Subcutaneous abdominal adipose tissue (tissue), 5 donors: ENCODE results near the gene PRADC1.

Experiments
- H3K27ac ChIP-seq: one replicate; pipeline ENCODE4 v1.7.0; 2013; ENCODE audit warnings: low read depth, mild to moderate bottlenecking, inconsistent platforms, low read length, moderate library complexity
- H3K27me3 ChIP-seq, 5 donors: one replicate each; pipeline ENCODE4 v1.7.0; 2013; ENCODE audit warnings: low read length in 5 of 5, inconsistent platforms in 1 of 5; ENCODE audit not compliant: control insufficient read depth in 5 of 5, insufficient read depth in 4 of 5
- H3K36me3 ChIP-seq, 5 donors: one replicate each; pipeline ENCODE4 v1.7.0; 2013; ENCODE audit warnings: low read length in 5 of 5; ENCODE audit not compliant: control insufficient read depth in 5 of 5, insufficient read depth in 5 of 5
- H3K4me1 ChIP-seq, 5 donors: one replicate each; pipeline ENCODE4 v1.7.0; 2013; ENCODE audit warnings: low read length in 5 of 5, mild to moderate bottlenecking in 3 of 5, moderate library complexity in 1 of 5; ENCODE audit not compliant: control insufficient read depth in 5 of 5, insufficient read depth in 5 of 5
- H3K4me3 ChIP-seq, 5 donors: one replicate each; pipeline ENCODE4 v1.7.0; 2013; ENCODE audit warnings: low read length in 5 of 5, low read depth in 1 of 5
- H3K9ac ChIP-seq, 5 donors: one replicate each; pipeline ENCODE4 v1.7.0; 2013; ENCODE audit warnings: low read length in 5 of 5, mild to moderate bottlenecking in 4 of 5, moderate library complexity in 3 of 5
- H3K9me3 ChIP-seq, 5 donors: one replicate each; pipeline ENCODE4 v1.7.0; 2013; ENCODE audit warnings: low read length in 5 of 5; ENCODE audit not compliant: control insufficient read depth in 5 of 5
- donor health status: healthy.
- donor health status: healthy.
- donor health status: healthy.
- donor health status: healthy.
- donor health status: healthy.

Gene PRADC1

DNA sequence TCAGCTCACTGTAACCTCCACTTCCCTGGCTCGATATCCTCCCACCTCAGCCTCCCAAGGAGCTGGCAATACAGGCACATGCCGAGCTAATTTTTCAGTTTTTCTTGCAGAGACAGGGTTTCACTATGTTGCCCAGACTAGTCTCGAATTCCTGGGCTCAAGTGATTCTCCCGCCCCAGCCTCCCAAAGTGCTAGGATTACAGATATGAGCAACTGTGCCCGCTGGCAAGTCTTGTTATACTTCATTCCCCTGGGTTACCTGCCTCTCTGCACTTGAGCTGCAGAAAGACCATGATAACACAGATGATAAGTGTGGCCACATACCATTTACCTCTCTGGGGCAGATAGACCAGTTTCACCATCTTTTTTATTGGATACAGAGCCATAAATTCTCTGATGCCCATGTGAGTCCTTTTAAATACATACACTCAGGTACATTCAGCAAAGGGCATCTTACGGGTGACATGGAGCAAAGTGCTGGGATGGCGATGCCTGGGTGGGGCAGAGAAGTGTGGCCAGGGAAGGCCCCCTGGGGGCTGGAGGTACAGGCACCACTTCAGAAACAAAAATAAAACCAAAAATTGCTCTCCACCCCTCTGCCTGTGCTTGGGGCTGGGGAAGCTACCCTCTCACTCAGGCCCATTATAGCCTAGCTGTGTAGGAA lies 21.4 kb upstream of the PRADC1 start:
- Histone ChIP-seq H3K9me3 (no peaks in the 10 kb centered on the region), H3K27me3 (no peaks in the 10 kb centered on the region), H3K27ac (no peak overlapping the region), H3K4me3 (no peak overlapping the region), H3K36me3 (peaks cover 4 to 63% (median 49%) of the 10 kb centered on the region in 5 donors), H3K9ac (no peak overlapping the region), H3K4me1 (peaks cover 0 to 5% (median 5%) of the 10 kb centered on the region in 5 donors)

DNA sequence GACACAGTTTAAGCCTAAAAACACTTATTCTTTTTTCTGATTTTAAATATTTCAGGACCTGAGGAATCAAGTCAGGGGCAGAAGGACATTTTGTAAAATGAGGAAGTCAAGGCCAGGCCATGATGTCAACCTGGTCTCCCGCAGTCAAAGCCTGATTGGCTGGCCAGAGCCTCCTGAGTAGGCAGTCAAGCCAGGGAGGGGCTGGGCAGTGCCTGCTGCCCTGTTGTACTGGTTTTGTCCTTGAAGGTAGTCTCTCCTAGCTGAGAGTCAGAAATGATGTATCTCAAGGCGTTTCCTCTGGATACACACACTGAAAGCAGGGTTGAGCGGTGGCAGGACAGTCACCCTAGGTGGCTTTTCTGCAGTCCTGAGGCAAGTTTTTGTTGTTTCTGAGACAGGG lies 20.9 kb upstream of the PRADC1 start:
- no peak overlapping the region for H3K27ac ChIP-seq
- no peak overlapping the region for H3K9ac ChIP-seq
- no peak overlapping the region for H3K4me3 ChIP-seq
- H3K4me1 ChIP-seq: peaks cover 0 to 5% (median 5%) of the 10 kb centered on the region in 5 donors
- no peaks in the 10 kb centered on the region for H3K9me3 ChIP-seq
- peaks cover 8 to 69% (median 55%) of the 10 kb centered on the region in 5 donors for H3K36me3 ChIP-seq
- H3K27me3 ChIP-seq: no peaks in the 10 kb centered on the region

DNA sequence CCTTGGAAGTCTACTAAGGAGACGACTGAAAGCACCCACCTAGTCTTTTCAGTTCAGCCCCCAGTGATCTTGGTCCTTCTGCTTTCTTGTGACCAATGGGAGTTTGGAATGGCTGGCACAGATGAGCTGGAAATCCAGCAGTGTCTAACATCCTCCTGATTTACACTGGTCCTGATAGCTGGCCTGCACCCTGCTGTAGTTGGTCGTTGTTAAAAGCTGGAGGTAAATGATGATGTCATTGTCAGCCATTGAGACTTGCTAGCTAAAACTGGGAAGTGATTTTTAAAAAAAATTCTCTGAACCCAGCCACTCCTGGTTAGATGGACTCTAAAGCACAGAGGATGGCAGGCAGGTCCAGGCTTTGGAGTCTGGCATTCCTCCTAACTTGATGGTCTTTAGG lies 20.4 kb upstream of the PRADC1 start:
- Histone ChIP-seq H3K4me1 (peaks cover 0 to 5% (median 5%) of the 10 kb centered on the region in 5 donors), H3K27me3 (no peaks in the 10 kb centered on the region), H3K36me3 (peaks cover 8 to 71% (median 60%) of the 10 kb centered on the region in 5 donors), H3K4me3 (no peak overlapping the region), H3K9me3 (no peaks in the 10 kb centered on the region), H3K27ac (no peak overlapping the region), H3K9ac (no peak overlapping the region)

DNA sequence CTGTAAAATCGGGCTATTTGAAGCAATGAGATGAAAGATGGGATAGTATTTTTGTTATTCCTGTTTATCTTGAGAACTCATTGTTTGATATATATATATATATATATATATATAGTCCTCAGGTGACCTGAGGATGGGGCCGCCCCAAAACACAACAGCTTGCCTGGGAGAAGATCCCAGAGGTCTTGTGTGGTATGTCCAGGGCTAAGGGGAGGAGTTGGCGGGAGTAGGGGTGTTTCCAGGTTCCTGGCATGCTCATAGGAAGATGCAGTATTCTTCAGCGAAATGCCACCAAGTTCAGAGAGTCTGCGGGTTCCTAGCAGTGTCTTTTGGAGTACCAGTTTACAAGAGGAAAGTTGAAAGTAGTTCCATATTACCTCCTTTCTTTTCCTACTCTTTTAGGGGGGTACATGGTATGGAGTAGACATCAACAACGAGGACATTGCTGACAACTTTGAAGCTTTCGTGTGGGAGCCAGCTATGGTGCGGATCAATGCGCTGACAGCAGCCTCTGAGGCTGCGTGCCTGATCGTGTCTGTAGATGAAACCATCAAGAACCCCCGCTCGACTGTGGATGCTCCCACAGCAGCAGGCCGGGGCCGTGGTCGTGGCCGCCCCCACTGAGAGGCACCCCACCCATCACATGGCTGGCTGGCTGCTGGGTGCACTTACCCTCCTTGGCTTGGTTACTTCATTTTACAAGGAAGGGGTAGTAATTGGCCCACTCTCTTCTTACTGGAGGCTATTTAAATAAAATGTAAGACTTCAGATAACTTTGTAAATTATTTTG lies 19.4 kb upstream of the PRADC1 start:
- H3K4me1 ChIP-seq: peaks cover 0 to 5% (median 5%) of the 10 kb centered on the region in 5 donors
- peaks cover 11 to 80% (median 68%) of the 10 kb centered on the region in 5 donors for H3K36me3 ChIP-seq
- H3K27me3 ChIP-seq: no peaks in the 10 kb centered on the region
- H3K4me3 ChIP-seq: no peak overlapping the region
- H3K9ac ChIP-seq: no peak overlapping the region
- no peak overlapping the region for H3K27ac ChIP-seq
- H3K9me3 ChIP-seq: no peaks in the 10 kb centered on the region

DNA sequence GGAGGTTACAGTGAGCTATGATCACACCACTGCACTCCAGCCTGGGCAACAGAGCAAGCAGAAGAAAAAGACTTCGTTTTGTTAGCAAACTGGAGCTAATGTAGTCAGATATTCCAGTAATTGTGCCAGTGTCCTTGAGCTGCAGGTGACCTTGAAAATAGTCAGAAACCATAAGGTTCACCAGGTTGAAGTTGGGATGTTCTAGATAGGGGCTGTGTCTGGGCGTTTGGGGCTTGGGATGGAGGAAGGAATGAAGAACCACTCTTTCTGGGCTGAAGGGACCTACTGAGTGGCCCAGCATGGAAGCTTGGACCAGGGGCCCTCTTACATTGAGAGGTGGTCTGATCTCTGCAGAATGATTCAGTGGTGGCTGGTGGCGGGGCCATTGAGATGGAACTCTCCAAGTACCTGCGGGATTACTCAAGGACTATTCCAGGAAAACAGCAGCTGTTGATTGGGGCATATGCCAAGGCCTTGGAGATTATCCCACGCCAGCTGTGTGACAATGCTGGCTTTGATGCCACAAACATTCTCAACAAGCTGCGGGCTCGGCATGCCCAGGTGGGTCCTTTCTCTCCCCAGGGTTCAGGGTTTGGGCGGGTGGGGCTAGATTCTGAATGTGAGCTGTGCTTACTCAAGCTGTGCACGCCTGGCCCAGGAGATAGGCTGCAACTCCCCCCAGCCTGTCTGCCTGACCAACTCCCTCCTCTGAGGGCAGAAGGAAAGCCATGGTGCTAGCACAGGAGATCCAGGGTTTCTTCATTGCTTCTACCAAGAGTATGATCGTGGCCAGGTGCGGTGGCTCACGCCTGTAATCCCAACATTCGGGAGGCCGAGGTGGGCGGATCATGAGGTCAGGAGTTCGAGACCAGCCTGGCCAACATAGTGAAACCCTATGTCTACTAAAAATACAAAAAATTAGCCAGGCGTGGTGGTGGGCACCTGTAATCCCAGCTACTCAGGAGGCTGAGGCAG lies 18.1 kb upstream of the PRADC1 start:
- Histone ChIP-seq H3K36me3 (peaks cover 22 to 93% (median 80%) of the 10 kb centered on the region in 5 donors), H3K4me1 (peaks cover 0 to 5% (median 5%) of the 10 kb centered on the region in 5 donors)

DNA sequence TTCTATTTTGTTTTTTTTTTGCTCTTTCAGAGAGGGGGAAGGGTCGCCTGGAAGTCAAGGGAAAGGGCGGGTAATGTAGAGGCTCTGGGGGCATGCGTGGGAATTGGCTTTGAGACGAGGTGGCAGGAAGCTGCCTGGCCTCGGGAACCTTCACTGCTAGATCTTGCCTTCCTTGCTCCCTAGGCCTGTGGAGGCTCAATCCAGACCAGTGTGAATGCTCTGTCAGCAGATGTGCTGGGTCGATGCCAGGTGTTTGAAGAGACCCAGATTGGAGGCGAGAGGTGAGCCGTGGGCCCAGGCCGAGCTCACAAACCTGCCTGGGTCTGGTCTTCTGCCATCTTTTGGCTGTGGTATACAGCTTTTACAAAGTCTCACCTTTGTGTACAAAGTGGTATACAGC lies 16.6 kb upstream of the PRADC1 start:
- Histone ChIP-seq H3K27ac (no peak overlapping the region), H3K36me3 (peaks cover 38 to 100% (median 96%) of the 10 kb centered on the region in 5 donors)

More for the DNA sequence above, 18.1 kb upstream of the PRADC1 start:
- Histone ChIP-seq H3K27me3 (no peaks in the 10 kb centered on the region), H3K9me3 (no peaks in the 10 kb centered on the region), H3K27ac (no peak overlapping the region), H3K4me3 (no peak overlapping the region), H3K9ac (no peak overlapping the region)

DNA sequence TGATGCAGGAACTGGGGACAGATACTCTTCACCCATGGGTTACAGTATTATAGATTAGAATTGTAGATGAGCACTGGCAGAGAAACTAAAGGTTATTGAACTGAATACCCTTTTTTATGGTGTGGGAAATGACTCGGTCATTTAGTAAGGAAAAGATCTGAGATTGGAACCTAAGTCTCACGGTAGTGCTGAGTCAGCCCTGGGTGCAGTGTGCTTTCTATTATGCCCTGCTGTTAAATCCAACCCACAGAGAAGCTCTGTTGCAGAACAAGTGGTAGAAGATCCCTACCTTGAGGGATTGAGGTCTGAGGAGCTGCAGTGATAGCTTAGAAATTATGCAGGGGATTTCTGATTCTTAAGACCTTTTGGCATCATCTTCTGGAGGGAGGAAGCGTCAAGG lies 13.8 kb upstream of the PRADC1 start:
- no peak overlapping the region for H3K4me3 ChIP-seq
- no peak overlapping the region for H3K9ac ChIP-seq
- H3K9me3 ChIP-seq: no peaks in the 10 kb centered on the region
- H3K27me3 ChIP-seq: no peaks in the 10 kb centered on the region
- no peaks in the 10 kb centered on the region for H3K4me1 ChIP-seq
- H3K36me3 ChIP-seq: peaks cover 43 to 96% (median 91%) of the 10 kb centered on the region in 5 donors
- H3K27ac ChIP-seq: no peak overlapping the region

More for the DNA sequence above, 16.6 kb upstream of the PRADC1 start:
- Histone ChIP-seq H3K4me1 (no peaks in the 10 kb centered on the region), H3K4me3 (no peak overlapping the region), H3K9ac (no peak overlapping the region), H3K9me3 (no peaks in the 10 kb centered on the region), H3K27me3 (no peaks in the 10 kb centered on the region)

DNA sequence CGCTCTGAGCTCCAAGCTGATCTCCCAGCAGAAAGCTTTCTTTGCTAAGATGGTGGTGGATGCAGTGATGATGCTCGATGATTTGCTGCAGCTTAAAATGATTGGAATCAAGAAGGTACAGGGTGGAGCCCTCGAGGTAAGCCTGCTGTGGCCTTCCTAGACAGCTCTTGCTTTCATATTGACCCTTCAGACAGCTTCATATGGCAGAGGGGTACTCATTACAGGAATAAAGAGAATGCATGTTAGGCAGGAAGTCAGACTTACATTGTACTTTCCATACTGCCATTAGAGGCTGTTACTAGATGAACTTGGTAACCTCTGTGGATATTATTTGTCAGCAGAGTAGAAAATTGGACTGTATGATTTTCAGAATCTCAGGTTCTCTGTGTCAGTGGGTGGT lies 11.5 kb upstream of the PRADC1 start:
- H3K27ac ChIP-seq: no peak overlapping the region
- H3K36me3 ChIP-seq: peaks cover 52 to 88% (median 82%) of the 10 kb centered on the region in 5 donors
- peaks cover 0 to 3% (median 1%) of the 10 kb centered on the region in 5 donors for H3K4me1 ChIP-seq
- H3K9ac ChIP-seq: no peak overlapping the region
- H3K9me3 ChIP-seq: no peaks in the 10 kb centered on the region
- H3K27me3 ChIP-seq: no peaks in the 10 kb centered on the region
- no peak overlapping the region for H3K4me3 ChIP-seq

DNA sequence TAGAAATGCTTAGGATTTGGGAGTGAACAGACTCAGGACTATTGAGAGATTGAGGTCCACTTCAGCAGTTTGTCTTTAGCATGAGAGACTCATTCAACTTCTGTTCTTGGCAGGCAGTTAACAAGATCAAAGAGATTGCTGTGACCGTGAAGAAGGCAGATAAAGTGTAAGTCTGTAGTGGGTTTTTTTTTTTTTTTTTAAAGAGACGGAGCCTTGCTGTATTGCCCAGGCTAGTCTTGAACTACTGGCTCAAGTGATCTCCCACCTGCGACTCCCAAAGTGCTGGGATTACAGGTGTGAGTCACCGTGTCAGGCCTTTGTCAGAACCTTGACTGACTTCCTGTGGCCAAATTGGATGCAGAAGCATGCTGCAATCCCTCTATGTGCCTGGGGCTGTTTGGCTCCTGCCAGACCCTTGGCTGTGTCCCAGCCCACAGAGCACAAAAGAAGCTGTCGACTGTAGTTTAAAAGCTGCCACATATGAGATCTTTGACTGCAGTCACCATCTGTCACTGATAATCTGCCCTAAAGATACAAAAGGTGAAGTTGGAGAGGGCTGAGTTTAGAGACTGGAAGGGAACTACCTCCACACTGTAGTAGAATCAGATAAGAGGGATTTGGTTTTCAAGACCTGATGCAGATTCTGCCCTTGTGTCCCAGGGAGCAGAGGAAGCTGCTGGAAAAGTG lies 11.0 kb upstream of the PRADC1 start:
- H3K36me3 ChIP-seq: peaks cover 48 to 86% (median 79%) of the 10 kb centered on the region in 5 donors
- H3K9ac ChIP-seq: no peak overlapping the region
- H3K9me3 ChIP-seq: no peaks in the 10 kb centered on the region
- H3K27ac ChIP-seq: no peak overlapping the region
- H3K27me3 ChIP-seq: no peaks in the 10 kb centered on the region
- no peak overlapping the region for H3K4me3 ChIP-seq
- peaks cover 0 to 7% (median 6%) of the 10 kb centered on the region in 5 donors for H3K4me1 ChIP-seq
